ENCODE results near the gene MCCC2.

The MCCC2 gene

GRCh38 chr5:71623221-71623794, 36.2 kb downstream of the MCCC2 start:
- no CpG with 5 or more reads among the region's 10 CpGs for WGBS (ENCODE audit: extremely low coverage, insufficient coverage, low lambda C conversion rate)
- Histone ChIP-seq H3K79me2 (ENCODE audit: control insufficient read depth, insufficient read depth, low read length) (no peaks in the 10 kb centered on the region), H3K18ac (ENCODE audit: low read length) (no peak overlapping the region), H4K5ac (ENCODE audit: low read length) (no peak overlapping the region), H2AK5ac (ENCODE audit: low read length) (no peak overlapping the region), H2BK120ac (ENCODE audit: low read depth, low read length) (no peak overlapping the region), H3K27me3 (ENCODE audit: insufficient read depth, low read length, poor library complexity) (no peaks in the 10 kb centered on the region), H3K4ac (ENCODE audit: low read depth, low read length) (no peak overlapping the region), H3K9ac (ENCODE audit: low read length) (no peak overlapping the region), H3K23ac (ENCODE audit: low read length) (no peak overlapping the region), H3K4me3 (ENCODE audit: low read length) (no peak overlapping the region), H2BK15ac (replicated peaks; ENCODE audit: low read depth) (no peak overlapping the region), H3K27ac (ENCODE audit: low read depth, low read length) (no peak overlapping the region), H2BK5ac (ENCODE audit: low read length) (no peak overlapping the region), H3K79me1 (ENCODE audit: low read length) (no peaks in the 10 kb centered on the region), H3K36me3 (ENCODE audit: control insufficient read depth, insufficient read depth, low read length) (no peaks in the 10 kb centered on the region), H3K4me1 (ENCODE audit: control insufficient read depth, low read depth, low read length) (no peaks in the 10 kb centered on the region), H4K8ac (ENCODE audit: low read depth, low read length) (no peak overlapping the region), H3K56ac (ENCODE audit: low read length) (no peak overlapping the region), H3K4me2 (ENCODE audit: low read length) (no peak overlapping the region)
- DNase-seq: no peak

GRCh38 chr5:71629950-71630349, 42.8 kb downstream of the MCCC2 start:
- Histone ChIP-seq H3K27me3 (ENCODE audit: insufficient read depth, low read length, poor library complexity) (no peaks in the 10 kb centered on the region), H3K36me3 (ENCODE audit: control insufficient read depth, insufficient read depth, low read length) (no peaks in the 10 kb centered on the region)

GRCh38 chr5:71631070-71631469, 43.9 kb downstream of the MCCC2 start:
- no peak for DNase-seq
- WGBS (ENCODE audit: extremely low coverage, insufficient coverage, low lambda C conversion rate): no CpG with 5 or more reads among the region's 4 CpGs
- Histone ChIP-seq H3K4ac (ENCODE audit: low read depth, low read length) (no peak overlapping the region), H3K36me3 (ENCODE audit: control insufficient read depth, insufficient read depth, low read length) (no peaks in the 10 kb centered on the region), H3K27me3 (ENCODE audit: insufficient read depth, low read length, poor library complexity) (no peaks in the 10 kb centered on the region), H2BK15ac (replicated peaks; ENCODE audit: low read depth) (no peak overlapping the region), H2BK5ac (ENCODE audit: low read length) (no peak overlapping the region), H3K18ac (ENCODE audit: low read length) (no peak overlapping the region), H3K79me1 (ENCODE audit: low read length) (no peaks in the 10 kb centered on the region), H3K4me3 (ENCODE audit: low read length) (no peak overlapping the region), H3K79me2 (ENCODE audit: control insufficient read depth, insufficient read depth, low read length) (no peaks in the 10 kb centered on the region), H4K5ac (ENCODE audit: low read length) (no peak overlapping the region), H3K4me1 (ENCODE audit: control insufficient read depth, low read depth, low read length) (no peaks in the 10 kb centered on the region), H3K23ac (ENCODE audit: low read length) (no peak overlapping the region), H3K9ac (ENCODE audit: low read length) (no peak overlapping the region), H3K27ac (ENCODE audit: low read depth, low read length) (no peak overlapping the region), H2BK120ac (ENCODE audit: low read depth, low read length) (no peak overlapping the region), H3K4me2 (ENCODE audit: low read length) (no peak overlapping the region), H4K8ac (ENCODE audit: low read depth, low read length) (no peak overlapping the region), H2AK5ac (ENCODE audit: low read length) (no peak overlapping the region), H3K56ac (ENCODE audit: low read length) (no peak overlapping the region)

More at GRCh38 chr5:71629950-71630349, 42.8 kb downstream of the MCCC2 start:
- no peak overlapping the region for H3K4me2 ChIP-seq (ENCODE audit: low read length)
- no peak overlapping the region for H2BK120ac ChIP-seq (ENCODE audit: low read depth, low read length)
- H3K79me1 ChIP-seq (ENCODE audit: low read length): no peaks in the 10 kb centered on the region
- H3K9ac ChIP-seq (ENCODE audit: low read length): no peak overlapping the region
- H4K5ac ChIP-seq (ENCODE audit: low read length): no peak overlapping the region
- H2AK5ac ChIP-seq (ENCODE audit: low read length): no peak overlapping the region
- no CpG with 5 or more reads among the region's 6 CpGs for WGBS (ENCODE audit: extremely low coverage, insufficient coverage, low lambda C conversion rate)
- H3K79me2 ChIP-seq (ENCODE audit: control insufficient read depth, insufficient read depth, low read length): no peaks in the 10 kb centered on the region
- H3K56ac ChIP-seq (ENCODE audit: low read length): no peak overlapping the region
- H3K23ac ChIP-seq (ENCODE audit: low read length): no peak overlapping the region
- no peak overlapping the region for H3K4me3 ChIP-seq (ENCODE audit: low read length)
- H2BK5ac ChIP-seq (ENCODE audit: low read length): no peak overlapping the region
- no peak for DNase-seq
- H3K27ac ChIP-seq (ENCODE audit: low read depth, low read length): no peak overlapping the region
- H4K8ac ChIP-seq (ENCODE audit: low read depth, low read length): no peak overlapping the region
- no peak overlapping the region for H2BK15ac ChIP-seq (replicated peaks; ENCODE audit: low read depth)
- H3K4ac ChIP-seq (ENCODE audit: low read depth, low read length): no peak overlapping the region
- no peak overlapping the region for H3K18ac ChIP-seq (ENCODE audit: low read length)
- no peaks in the 10 kb centered on the region for H3K4me1 ChIP-seq (ENCODE audit: control insufficient read depth, low read depth, low read length)

DNA sequence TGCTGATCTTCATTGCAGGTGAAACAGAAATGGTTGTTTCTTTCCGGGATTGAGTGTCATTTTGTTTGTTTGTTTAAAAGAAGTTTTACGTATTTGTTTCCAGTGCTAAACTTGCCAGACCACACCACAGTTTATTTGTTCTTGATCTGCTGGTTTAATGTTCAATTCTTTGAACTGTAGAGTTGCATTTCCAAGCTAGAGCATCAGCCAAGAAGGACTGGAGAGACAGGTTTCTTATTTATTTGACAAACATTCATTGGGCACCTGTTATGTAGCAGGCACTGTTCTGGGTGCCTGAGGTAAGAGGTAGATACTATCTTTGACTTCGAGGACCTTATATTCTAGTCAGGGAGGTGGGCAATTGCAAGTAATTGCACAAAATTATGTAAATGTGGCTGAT, 45.0 kb downstream of the MCCC2 start:
- no CpG with 5 or more reads among the region's 3 CpGs for WGBS (ENCODE audit: extremely low coverage, insufficient coverage, low lambda C conversion rate)
- Histone ChIP-seq H3K79me1 (ENCODE audit: low read length) (no peaks in the 10 kb centered on the region), H2BK15ac (replicated peaks; ENCODE audit: low read depth) (no peak overlapping the region), H3K36me3 (ENCODE audit: control insufficient read depth, insufficient read depth, low read length) (no peaks in the 10 kb centered on the region), H3K79me2 (ENCODE audit: control insufficient read depth, insufficient read depth, low read length) (no peaks in the 10 kb centered on the region), H3K9ac (ENCODE audit: low read length) (no peak overlapping the region), H3K27me3 (ENCODE audit: insufficient read depth, low read length, poor library complexity) (no peaks in the 10 kb centered on the region), H2AK5ac (ENCODE audit: low read length) (no peak overlapping the region), H3K4me2 (ENCODE audit: low read length) (no peak overlapping the region), H3K4me3 (ENCODE audit: low read length) (no peak overlapping the region), H3K4me1 (ENCODE audit: control insufficient read depth, low read depth, low read length) (no peaks in the 10 kb centered on the region), H3K4ac (ENCODE audit: low read depth, low read length) (no peak overlapping the region), H3K23ac (ENCODE audit: low read length) (no peak overlapping the region), H3K56ac (ENCODE audit: low read length) (no peak overlapping the region), H2BK5ac (ENCODE audit: low read length) (no peak overlapping the region), H4K5ac (ENCODE audit: low read length) (no peak overlapping the region), H3K27ac (ENCODE audit: low read depth, low read length) (no peak overlapping the region), H4K8ac (ENCODE audit: low read depth, low read length) (no peak overlapping the region), H3K18ac (ENCODE audit: low read length) (no peak overlapping the region), H2BK120ac (ENCODE audit: low read depth, low read length) (no peak overlapping the region)
- DNase-seq: no peak

DNA sequence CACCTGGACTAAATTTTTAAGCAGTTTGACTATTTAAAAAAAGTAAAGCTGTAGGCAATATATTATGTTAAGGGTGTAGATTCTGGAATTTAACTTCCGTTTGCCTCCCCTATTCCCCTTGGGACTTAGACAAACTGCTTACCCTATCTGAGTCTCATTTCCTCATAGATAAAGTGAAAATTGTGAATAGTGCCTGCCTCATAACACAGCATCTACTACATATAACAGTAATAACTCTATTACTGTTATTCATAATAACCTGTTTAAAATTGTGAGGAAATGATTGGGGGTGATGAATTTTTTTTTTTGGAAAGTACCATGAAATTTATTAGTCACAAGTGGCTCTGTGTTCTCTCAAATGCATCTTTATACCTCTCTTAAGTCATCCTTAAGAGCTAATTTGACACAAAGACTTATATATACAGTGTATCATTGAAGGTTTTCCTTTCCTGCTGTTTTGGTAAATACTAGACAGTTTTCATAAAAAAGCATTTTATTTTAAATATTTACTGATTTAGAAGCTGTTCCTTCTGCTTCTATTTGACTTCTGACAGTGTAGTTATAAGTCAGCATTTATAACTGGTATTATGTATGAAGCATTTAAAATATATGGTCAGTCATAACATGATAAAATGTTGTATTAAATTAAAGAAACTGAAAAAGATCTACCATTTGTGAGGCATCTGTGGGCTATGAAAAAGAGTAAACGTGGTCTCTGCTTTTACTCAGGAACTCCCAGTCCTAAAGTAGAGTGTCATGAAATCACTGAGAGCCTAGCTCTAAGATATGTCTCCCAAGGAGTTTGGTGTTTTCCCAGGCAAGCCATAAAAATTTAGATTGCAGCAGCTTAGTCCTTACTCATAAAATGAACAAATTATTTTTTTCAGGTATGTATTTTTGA, 46.4 kb downstream of the MCCC2 start:
- Histone ChIP-seq H3K4me2 (ENCODE audit: low read length) (no peak overlapping the region), H3K79me2 (ENCODE audit: control insufficient read depth, insufficient read depth, low read length) (no peaks in the 10 kb centered on the region), H2BK5ac (ENCODE audit: low read length) (no peak overlapping the region), H2BK120ac (ENCODE audit: low read depth, low read length) (no peak overlapping the region), H2BK15ac (replicated peaks; ENCODE audit: low read depth) (no peak overlapping the region), H3K4me3 (ENCODE audit: low read length) (no peak overlapping the region), H3K36me3 (ENCODE audit: control insufficient read depth, insufficient read depth, low read length) (no peaks in the 10 kb centered on the region), H3K4ac (ENCODE audit: low read depth, low read length) (no peak overlapping the region), H3K9ac (ENCODE audit: low read length) (no peak overlapping the region), H3K23ac (ENCODE audit: low read length) (no peak overlapping the region), H3K56ac (ENCODE audit: low read length) (no peak overlapping the region), H4K8ac (ENCODE audit: low read depth, low read length) (no peak overlapping the region), H2AK5ac (ENCODE audit: low read length) (no peak overlapping the region), H3K4me1 (ENCODE audit: control insufficient read depth, low read depth, low read length) (no peaks in the 10 kb centered on the region), H3K18ac (ENCODE audit: low read length) (no peak overlapping the region), H4K5ac (ENCODE audit: low read length) (no peak overlapping the region), H3K27me3 (ENCODE audit: insufficient read depth, low read length, poor library complexity) (no peaks in the 10 kb centered on the region), H3K79me1 (ENCODE audit: low read length) (no peaks in the 10 kb centered on the region), H3K27ac (ENCODE audit: low read depth, low read length) (no peak overlapping the region)
- DNase-seq: no peak
- no CpG with 5 or more reads among the region's 2 CpGs for WGBS (ENCODE audit: extremely low coverage, insufficient coverage, low lambda C conversion rate)

All from mesendoderm (in vitro differentiated cells).